A673 (cell line): ENCODE measurements around the gene DLGAP1.

Experiments
- EZH2 ChIP-seq: fragments of 200-600 bp; sonication (generic); IDR thresholded peaks from 2 replicates; pipeline ENCODE4 v1.6.1; 2017; ENCODE audit warnings: borderline replicate concordance, low read depth, mild to moderate bottlenecking, mixed read lengths, antibody characterized with exemption, low read length; ENCODE audit not compliant: poor library complexity, severe bottlenecking
- TF ChIP-seq, protein P1 (sequence below): fragments of 300-800, 200-600 bp; sonication (generic); conservative IDR thresholded peaks from 2 replicates; pipeline ENCODE4 v1.5.1; 2017; ENCODE audit warnings: low read depth, mild to moderate bottlenecking, antibody characterized with exemption, low read length, moderate library complexity, mixed read lengths

DNA sequence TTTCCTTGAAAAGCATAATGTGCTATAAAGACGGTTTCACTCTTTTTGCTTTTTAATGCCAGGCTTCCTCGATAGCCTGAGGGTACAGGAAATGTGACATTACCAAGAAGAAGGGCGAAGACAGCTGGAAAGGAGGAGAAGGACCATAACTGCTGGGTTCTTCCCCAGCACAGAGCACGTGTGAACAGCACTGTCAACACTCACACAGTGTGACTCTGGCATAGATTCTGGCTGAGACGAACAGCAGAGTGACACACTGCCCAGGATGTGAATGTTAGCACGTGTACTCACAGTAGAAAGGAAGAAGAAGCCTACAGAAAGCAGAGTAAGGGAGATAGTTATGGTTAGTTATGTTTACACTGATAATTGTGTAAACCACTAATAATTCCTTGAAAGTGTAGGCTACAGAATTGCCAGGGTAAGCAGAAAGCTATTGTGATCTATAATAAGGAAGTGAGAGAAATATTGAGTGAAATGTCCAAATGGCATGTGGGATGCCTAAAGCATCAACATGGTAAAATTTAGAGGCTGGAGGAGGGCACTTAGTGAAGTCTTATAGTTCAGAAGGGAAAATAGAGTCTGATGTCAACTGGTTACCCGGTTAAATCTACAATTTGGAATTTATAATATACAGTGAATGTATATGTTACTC is 198.2 kb downstream of the DLGAP1 start:
- TF ChIP-seq, protein P1, sequence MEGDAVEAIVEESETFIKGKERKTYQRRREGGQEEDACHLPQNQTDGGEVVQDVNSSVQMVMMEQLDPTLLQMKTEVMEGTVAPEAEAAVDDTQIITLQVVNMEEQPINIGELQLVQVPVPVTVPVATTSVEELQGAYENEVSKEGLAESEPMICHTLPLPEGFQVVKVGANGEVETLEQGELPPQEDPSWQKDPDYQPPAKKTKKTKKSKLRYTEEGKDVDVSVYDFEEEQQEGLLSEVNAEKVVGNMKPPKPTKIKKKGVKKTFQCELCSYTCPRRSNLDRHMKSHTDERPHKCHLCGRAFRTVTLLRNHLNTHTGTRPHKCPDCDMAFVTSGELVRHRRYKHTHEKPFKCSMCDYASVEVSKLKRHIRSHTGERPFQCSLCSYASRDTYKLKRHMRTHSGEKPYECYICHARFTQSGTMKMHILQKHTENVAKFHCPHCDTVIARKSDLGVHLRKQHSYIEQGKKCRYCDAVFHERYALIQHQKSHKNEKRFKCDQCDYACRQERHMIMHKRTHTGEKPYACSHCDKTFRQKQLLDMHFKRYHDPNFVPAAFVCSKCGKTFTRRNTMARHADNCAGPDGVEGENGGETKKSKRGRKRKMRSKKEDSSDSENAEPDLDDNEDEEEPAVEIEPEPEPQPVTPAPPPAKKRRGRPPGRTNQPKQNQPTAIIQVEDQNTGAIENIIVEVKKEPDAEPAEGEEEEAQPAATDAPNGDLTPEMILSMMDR: no peak
- no peak for TF ChIP-seq EZH2
